Activated CD4-positive, alpha-beta T cell treated with anti-CD3 and anti-CD28 coated beads for 48 hours (primary cell): ENCODE measurements around the gene NKTR.
"Not testable (repeated sequence)": the region's sequence is repeated elsewhere in the genome, so short reads cannot be mapped to it uniquely, and the experiment has no call there.

Experiments used
- DNase-seq: peaks from one replicate; pipeline ENCODE4 v3.0.0-alpha.2; 2020

NKTR gene

DNA sequence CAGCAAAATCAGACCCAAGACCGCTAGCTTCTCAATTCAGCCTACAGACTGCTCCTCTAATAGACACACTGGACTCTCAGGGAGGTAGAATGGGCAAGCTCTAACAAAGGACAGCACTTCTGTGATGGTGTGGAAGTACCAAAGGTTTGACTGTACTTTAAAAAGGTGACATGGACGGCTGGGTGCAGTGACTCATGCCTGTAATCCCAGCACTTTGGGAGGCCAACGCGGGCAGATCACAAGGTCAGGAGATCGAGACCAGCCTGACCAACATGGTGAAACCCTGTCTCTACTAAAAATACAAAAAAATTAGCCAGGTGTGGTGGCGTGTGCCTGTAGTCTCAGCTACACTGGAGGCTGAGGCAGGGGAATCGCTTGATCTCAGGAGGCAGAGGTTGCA, 3.4 kb upstream of the NKTR start:
- DNase-seq: not testable (repeated sequence)

DNA sequence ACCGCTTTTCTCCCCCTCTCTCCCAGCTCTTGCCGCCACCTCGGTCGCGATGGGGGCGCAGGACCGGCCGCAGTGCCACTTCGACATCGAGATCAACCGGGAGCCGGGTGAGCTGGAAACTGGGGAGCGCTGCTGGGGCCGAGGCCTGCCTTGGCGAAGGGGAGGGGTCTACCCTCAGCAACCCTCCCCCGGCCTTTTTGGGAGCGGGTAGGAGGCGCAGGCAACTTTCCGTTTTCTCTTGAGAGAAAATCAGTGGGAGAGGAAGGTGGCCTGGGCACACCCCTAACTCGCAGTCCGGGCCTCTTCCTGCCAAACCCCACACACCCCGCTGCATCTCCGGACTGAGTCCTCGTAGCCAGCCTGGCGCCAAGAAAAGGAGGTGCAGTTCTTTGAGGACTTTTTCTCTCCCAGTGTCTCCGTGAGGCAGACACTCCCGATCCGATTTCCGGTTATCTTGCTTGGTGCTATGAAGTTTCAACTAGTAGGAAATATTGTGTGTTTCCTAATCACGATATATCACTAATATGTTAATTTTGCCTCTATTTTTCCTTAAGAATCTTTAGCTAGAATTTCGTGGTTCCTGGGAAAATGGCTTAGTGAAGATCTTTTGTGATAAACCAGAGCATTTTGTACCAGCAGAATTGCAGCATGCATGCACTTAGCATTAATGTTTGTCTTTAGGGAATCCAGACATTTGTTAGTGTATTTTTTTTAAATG, 631 bp downstream of the NKTR start:
- DNase-seq: peak; percentile 77

DNA sequence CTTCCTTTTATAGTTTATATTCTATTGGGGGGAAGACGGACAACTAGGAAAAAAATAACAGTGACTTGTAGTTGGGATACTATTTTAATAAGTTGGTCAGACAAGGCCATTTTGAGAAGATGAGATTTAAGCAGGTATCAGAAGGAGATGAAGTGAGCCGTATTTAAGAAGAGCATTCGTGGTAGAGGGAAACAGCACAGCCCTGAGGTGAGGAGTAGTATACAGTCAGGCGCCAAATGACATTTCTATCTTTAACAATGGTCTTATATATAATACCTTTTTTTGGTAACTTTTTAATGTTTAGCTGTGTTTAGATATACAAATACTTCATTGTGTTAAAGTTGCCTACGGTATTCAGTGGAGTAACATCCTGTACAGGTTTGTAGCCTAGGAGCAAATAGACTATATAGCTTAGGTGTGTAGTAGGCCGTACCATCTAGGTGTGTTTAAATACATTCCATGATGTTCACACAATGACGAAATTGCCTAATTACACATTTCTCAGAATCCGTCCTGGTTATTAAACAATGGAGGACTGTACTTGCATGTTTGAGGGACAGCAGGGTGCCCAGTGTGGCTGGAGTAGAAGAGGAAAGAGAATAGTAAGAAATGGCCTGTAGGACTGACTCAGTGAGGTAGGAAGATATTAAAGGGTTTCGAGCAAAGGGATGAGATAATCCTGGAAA, 1.6 kb downstream of the NKTR start:
- no peak for DNase-seq

DNA sequence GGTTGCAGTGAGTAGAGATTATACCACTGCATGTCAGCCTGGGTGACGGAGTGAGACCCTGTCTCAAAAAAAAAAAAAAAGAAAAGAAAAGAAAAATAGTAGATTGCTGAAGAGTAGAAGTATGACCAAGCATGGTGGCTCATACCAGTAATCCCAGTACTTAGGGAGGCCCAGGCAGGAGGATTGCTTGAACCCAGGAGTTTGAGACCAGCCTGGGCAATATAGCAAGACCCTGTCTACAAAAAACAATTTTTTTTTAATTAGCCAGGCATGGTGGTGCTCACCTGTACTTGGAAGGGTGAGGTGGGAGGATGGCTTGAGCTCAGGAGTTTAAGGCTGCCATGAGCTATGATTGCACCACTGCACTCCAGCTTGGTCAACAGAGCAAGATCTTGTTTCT, 2.5 kb downstream of the NKTR start:
- DNase-seq: no peak

DNA sequence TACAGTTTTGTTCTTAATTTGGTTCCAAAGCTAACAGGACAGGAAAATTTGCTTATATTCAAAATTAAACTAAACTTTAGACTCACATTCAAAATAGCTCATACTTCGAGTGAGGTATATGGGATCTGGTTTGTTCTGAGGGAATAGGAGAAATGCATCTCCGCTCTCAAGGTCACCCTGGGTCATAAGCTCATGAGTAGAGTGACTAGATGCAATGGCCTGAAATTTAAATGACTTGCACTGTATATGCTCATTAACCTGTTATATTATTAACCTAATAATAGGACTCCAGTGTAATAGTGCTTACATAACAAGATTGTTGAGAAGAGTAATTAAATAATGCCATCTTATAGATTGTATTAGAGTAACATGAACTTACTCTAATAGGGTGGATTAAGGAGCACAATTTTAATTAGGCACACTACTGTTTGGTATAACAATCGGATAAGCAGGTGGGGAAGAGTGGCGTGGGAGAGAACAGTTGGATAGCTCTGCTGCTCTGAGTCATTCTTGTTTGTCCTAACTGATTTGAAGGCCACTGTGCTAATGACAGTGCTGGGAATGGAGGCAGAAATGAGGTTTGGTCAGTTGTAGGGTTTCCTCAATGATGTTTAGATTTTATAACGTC, 5.2 kb downstream of the NKTR start:
- no peak for DNase-seq

DNA sequence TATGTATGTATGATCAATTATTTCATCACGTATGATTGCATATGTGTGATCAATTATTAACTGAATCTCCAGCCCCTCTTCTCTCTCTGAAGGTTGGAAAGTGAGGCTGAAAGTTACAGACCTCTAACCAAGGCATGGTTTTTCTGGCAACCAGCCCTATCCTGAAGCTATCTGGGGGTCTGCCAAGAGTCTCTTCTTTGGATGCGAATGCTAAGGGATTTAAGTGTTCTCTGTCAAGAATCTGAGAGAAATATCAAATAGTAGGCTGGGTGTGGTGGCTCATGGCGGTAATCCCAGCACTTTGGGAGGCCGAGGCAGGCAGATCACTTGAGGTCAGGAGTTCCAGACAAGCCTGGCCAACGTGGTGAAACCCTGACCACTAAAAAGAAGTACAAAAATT, 8.1 kb downstream of the NKTR start:
- no peak for DNase-seq

DNA sequence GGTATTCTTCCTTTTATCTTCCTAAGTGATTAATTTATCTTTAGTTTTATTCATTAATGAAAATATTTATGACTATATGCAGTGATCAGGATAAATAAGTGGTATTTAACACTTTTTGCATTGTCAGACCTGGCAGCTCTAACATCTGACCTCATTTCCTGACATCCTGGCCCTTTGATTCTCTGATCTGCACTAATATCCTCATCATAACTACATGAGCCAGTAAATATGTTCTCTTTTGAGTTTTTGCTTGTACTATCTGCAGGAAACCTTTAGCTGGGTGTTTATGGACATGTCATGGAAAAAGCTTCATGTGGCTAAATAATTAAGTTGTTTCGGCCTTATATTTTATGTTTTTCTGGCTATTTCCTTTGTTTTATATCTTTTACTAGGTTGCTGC, 10.5 kb downstream of the NKTR start:
- DNase-seq: no peak

DNA sequence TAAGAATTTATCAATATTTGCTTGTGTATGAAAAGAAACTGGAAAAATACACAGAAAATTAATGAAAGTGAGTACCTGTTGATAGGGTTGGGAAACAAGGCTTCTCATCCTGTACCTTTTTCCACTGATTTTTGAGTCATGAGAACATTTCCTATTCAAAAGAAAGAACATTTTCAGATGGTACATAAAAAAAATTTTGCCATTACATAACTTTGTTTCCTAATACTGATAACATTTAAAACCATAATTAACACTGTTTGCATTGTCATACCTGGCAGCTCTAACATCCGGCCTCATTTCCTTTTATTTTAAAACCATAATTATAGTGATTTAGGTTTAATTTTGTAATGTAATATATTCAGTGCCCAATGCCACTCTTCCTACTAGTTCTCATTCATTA, 11.7 kb downstream of the NKTR start:
- no peak for DNase-seq

DNA sequence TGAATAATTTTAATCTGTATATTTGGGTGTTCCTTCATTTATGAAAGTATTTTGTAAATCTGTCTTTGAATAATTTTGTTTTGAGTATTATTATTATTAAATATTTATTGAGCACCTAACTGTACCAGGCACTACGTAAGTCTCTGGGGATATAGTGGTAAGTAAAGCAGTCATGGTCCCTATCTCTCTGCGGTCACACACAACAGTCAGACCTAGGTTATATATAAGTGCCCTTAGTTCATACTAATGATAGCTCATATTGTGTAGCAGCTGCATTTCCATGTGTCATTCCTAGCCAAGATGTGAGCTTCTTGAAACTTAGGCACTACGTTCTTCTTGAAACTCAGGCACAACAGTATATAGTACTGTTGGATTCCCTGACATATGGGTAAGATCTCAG, 12.4 kb downstream of the NKTR start:
- DNase-seq: no peak

DNA sequence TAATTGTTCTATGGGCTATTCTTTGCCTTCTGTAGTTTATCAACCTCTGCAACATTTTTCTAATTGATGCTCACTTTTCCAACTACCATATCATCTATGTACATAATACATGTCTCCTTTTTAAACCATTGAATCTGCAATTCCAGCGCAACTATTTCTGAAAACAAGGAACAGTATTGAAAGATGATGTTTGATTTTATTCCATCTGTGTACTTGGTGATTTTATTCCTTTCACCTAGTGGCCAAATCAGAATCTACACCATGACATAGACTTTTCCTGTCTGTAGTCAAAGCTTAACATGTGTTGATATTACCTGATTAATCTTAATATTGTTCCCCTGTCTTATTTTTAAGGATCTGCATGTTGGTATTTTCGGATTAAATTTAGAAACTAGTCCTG, 13.0 kb downstream of the NKTR start:
- DNase-seq: no peak

DNA sequence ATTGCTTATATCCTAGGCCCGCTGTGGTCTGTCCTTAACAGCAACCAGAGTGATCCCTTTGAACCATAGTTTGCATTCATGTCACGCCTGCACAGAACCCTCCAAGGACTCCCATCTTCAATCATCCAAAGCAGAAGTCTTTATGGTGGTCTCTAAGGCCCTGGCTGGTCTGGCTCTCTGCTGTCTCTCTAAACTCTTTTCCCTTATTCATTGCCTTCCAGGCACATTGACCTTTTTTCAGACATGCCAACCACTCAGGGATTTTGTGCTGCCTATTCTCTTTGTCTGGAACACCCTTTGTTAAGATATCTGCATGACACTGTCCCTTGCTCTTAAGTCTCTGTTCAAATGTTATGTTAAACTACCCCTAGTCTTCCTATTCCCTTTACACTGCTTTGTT, 31.1 kb downstream of the NKTR start:
- no peak for DNase-seq

DNA sequence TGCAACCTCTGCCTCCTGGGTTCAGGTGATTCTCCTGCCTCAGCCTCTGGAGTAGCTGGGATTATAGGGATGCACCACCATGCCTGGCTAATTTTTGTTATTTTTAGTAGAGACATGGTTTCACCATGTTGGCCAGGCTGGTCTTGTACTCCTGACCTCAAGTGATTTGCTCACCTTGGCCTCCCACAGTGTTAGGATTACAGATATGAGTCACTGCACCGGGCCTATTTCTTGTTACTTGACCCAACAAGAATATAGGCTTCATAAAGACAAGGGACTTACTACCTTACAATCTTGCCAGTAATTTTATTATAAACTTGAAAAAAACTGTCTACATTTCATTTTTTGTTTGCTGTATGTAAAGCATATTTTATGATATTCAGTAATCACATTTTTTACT, 31.7 kb downstream of the NKTR start:
- DNase-seq: no peak

DNA sequence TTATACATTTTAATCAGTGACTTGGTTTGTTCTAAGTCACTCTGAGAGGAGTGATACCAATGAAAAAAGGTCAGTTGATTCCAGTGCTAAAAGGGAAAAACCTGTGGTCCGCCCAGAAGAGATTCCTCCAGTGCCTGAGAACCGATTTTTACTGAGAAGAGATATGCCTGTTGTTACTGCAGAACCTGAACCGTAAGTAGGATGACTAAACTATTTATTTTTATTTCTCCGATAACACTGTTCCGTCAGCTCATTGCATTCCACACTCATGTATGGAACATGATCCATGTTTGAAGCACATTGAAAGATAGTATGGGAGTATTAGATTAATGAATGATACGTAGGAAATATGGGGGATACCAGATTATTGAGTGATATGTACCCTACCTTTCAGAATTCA, 33.1 kb downstream of the NKTR start:
- DNase-seq: no peak

DNA sequence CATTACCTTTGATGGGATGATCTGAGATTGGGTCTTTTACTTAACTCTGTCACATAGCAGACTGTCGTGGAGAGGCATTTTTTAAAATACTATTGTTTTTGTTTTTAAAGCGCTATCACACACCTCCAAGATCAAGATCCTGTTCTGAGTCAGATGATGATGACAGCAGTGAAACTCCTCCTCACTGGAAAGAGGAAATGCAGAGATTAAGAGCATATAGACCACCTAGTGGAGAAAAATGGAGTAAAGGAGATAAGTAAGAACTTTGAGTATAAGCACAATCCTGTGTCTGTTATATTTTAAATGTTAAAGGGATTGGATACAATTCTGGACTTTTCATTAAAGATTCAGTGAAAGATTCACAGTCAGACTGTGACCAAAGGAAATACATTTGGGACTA, 34.6 kb downstream of the NKTR start:
- DNase-seq: no peak

DNA sequence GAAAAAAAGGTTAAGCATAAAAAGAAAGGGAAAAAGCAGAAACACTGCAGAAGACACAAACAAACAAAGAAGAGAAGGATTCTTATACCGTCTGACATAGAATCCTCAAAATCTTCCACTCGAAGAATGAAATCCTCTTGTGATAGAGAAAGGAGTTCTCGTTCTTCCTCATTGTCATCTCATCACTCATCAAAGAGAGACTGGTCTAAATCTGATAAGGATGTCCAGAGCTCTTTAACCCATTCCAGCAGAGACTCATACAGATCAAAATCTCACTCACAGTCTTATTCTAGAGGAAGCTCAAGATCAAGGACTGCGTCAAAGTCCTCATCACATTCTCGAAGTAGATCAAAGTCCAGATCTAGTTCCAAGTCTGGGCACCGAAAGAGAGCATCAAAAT, 36.5 kb downstream of the NKTR start:
- no peak for DNase-seq

DNA sequence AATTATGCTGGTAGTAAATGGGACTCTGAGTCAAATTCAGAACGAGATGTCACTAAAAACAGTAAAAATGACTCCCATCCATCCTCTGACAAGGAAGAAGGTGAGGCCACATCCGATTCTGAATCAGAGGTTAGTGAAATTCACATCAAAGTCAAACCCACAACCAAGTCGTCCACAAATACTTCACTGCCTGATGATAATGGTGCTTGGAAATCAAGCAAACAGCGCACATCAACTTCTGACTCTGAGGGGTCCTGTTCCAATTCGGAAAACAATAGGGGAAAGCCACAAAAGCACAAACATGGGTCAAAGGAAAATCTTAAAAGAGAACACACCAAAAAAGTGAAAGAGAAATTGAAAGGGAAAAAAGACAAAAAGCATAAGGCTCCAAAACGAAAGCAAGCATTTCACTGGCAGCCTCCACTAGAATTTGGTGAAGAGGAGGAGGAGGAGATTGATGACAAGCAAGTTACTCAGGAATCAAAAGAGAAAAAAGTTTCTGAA, 37.9 kb downstream of the NKTR start:
- DNase-seq: peak; percentile 57

DNA sequence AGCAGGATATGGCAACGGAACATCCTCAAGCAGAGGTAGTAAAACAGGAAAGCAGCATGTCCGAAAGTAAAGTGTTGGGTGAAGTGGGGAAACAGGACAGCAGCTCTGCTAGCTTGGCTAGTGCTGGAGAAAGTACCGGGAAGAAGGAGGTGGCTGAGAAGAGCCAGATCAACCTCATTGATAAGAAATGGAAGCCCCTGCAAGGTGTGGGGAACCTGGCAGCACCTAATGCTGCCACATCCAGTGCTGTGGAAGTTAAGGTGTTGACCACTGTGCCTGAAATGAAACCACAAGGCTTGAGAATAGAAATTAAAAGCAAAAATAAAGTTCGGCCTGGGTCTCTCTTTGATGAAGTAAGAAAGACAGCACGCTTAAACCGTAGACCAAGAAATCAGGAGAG, 38.7 kb downstream of the NKTR start:
- no peak for DNase-seq

DNA sequence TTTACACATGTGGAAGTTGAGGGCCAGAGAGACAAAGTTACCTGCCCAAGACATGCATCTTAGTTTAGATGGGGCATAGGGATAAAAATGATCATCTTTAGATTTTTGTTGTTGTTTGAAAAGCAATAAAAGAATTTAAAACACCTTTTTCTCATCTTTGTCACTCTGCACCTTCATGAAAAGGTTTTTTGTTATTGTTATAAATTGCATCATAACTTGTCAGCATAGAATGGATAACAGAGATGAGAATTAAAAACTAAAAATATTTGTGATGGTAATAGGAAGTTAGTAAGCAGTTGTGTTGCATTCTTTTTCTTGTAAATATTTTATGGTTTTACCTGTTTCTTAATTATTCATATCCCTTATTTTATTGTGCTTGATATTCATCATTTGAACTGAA, 39.6 kb downstream of the NKTR start:
- no peak for DNase-seq

DNA sequence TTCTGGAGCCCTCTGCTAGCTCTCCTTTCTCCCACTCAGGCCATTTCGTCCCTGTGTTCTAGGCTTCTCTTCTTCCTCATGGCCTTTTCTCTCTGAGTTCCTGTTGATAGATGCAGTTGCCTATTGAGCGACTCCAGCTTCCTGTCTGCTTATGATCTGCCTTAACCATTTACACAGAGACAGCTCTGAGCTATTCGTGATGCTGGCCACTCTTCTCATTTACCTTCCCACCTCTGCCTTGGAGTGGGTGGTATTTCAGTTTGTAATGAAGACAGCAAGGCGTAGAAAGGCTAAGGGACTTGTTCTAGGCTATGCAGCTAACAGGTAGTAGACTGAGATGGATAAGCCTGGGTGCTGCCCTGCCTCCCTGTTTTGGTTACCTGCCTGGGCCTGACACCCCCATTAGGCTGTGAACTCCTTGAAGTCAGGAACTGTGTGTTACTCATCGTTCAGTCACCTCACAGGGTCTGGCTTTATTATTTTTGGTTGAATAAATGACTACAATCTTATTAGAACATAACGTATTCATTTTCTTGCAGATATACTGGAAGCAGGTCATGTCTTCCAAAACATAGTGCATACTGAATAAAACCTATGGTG, 40.4 kb downstream of the NKTR start:
- DNase-seq: no peak

DNA sequence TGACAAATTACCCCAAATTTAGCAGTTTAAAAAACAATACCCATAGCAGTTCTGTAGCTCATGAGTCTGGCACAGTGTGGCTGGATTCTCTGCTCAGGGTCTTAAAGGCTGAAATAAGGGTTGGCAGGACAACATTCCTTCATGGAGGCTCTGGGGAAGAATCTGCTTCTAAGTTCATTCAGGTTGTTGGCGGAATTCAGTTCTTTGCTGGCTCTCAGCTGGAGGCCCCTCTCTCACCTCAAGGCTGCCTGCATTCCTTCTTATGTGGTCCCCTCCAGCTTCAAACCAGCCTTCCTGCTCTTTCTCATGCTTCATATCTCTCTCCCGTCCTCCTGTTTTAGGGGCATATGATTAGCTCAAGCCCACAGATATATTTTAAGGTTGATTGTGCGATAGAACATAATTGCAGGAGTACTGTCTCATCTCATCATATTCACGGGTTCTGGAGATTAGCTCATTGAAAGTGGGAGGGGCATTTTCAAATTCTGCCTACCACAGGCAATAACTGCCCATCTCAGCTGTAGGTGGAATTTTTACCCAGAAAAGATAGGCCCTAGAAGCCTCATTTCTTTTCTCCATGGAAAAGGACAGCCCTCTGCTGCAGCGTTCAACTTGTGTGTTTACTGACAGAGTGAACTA, 47.5 kb downstream of the NKTR start:
- DNase-seq: no peak

DNA sequence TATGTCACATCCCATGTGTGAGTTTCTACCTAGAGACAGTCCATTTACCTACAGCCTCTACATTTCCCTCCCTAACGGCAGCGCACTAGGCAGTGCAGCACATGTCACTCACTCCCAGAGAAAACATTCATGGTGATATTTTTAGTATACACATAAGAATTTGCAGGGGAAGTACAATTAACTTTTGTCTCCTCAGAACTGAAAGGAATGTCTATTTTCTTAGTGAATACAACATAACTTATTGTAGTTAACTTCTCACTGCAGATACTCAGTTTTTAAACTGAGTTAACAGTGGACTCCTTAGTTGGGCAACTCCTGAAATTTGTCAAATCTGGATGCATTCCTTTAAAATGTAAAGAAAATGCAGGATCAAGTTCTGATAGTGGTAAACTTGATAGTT, 48.5 kb downstream of the NKTR start:
- DNase-seq: no peak

DNA sequence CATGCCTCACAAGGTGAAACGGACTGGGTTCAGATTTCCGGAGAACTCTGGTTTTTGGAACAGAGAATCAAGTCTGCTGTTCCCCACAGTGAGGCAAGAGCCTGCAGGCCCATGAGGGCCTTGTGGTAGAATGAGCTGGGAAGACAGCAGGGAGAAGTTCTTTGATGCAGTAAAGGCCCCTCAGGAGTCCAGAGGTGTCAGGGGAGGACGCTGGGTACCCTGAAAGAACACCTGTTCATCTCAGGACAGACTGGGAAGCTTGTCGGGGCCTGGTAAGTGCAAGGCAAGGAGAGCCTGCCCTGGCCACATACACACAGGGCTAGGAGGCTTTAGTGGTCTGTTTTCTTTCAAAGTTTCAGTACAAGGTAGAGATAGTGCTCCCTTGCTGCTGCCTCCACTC, 49.3 kb downstream of the NKTR start:
- DNase-seq: no peak
